GM18520 (cell line): ENCODE results near the gene PDE4B.

ENCODE experiments used
- ATAC-seq: cut with Tn5 transposase; IDR thresholded peaks from one replicate; pipeline ENCODE4 v1.9.1; 2021; ENCODE audit not compliant: unreplicated experiment

PDE4B gene

GRCh38 chr1:66351478-66351877 is 558.8 kb downstream of the PDE4B start:
- ATAC-seq = no peak

GRCh38 chr1:66351913-66352312 is 559.2 kb downstream of the PDE4B start:
- ATAC-seq = peak; percentile 44

- no peak for ATAC-seq
These were observed 560.1 kb downstream of the PDE4B start for GRCh38 chr1:66352792-66353191.

- ATAC-seq = no peak
These were observed 560.6 kb downstream of the PDE4B start for GRCh38 chr1:66353257-66353656.

- ATAC-seq = no peak
These were observed 561.9 kb downstream of the PDE4B start for GRCh38 chr1:66354311-66355201.

GRCh38 chr1:66355756-66356155 is 563.1 kb downstream of the PDE4B start:
- no peak for ATAC-seq

- ATAC-seq = no peak
These were observed 563.9 kb downstream of the PDE4B start for GRCh38 chr1:66356605-66357004.

GRCh38 chr1:66357021-66357420 is 564.3 kb downstream of the PDE4B start:
- ATAC-seq = no peak

GRCh38 chr1:66357478-66358197 is 564.9 kb downstream of the PDE4B start:
- no peak for ATAC-seq

- ATAC-seq = no peak
These were observed 566.6 kb downstream of the PDE4B start for GRCh38 chr1:66359269-66359668.

GRCh38 chr1:66359815-66360214 is 567.1 kb downstream of the PDE4B start:
- no peak for ATAC-seq

GRCh38 chr1:66360285-66360724 is 567.6 kb downstream of the PDE4B start:
- ATAC-seq = no peak

- ATAC-seq = peak; percentile 37
These were observed 572.1 kb downstream of the PDE4B start for GRCh38 chr1:66364578-66365391.

GRCh38 chr1:66365635-66366034 is 572.9 kb downstream of the PDE4B start:
- ATAC-seq = no peak

- ATAC-seq = no peak
These were observed 573.9 kb downstream of the PDE4B start for GRCh38 chr1:66366634-66367033.

GRCh38 chr1:66367369-66367768 is 574.7 kb downstream of the PDE4B start:
- no peak for ATAC-seq

GRCh38 chr1:66368261-66368660 is 575.6 kb downstream of the PDE4B start:
- no peak for ATAC-seq

- no peak for ATAC-seq
These were observed 577.8 kb downstream of the PDE4B start for GRCh38 chr1:66370462-66370971.

GRCh38 chr1:66371233-66372005 is 578.7 kb downstream of the PDE4B start:
- ATAC-seq = no peak

GRCh38 chr1:66372522-66373101 is 579.9 kb downstream of the PDE4B start:
- no peak for ATAC-seq
